Measurements from ENCODE around the gene SLC16A10. TPM values are rescaled to one million over a fixed set of nuclear protein-coding genes. Genes with fewer than 3 reads are reported as not detected.

The SLC16A10 gene
- not detected in 2 replicates for total RNA-seq

GRCh38 chr6:111087106-111087835 lies at the start of gene SLC16A10:
SLC16A10 (plus strand) TSS chr6:111087503; CDS start chr6:111087753, 250 bp downstream.

Other genes starting within 250 kb of the SLC16A10 start
- 134 and 185 TPM in 2 replicates for gene AMD1, start 212.7 kb upstream of the SLC16A10 start, total RNA-seq
- 32.0 and 45.8 TPM in 2 replicates for gene GTF3C6, start 128.8 kb upstream of the SLC16A10 start, total RNA-seq
- 31.1 and 36.1 TPM in 2 replicates for gene RPF2, start 105.5 kb upstream of the SLC16A10 start, total RNA-seq

Measured in nasal cavity respiratory epithelium epithelial cell of viscerocranial mucosa (primary cell).